Stimulated activated CD4-positive, alpha-beta T cell treated with anti-CD3 and anti-CD28 coated beads, TNF-alpha, amount 100 ng/mL, for 4 hours (primary cell): ENCODE data around the gene TRAF3.
A peak's percentile ranks its signal among the peaks of the same experiment; 100 is the strongest.

ENCODE experiments used
- DNase-seq, 3 experiments: peaks; one replicate each; pipeline ENCODE4 v3.0.0-alpha.2; 2020; ENCODE audit warnings: low read depth in 3 of 3

TRAF3 gene

DNA sequence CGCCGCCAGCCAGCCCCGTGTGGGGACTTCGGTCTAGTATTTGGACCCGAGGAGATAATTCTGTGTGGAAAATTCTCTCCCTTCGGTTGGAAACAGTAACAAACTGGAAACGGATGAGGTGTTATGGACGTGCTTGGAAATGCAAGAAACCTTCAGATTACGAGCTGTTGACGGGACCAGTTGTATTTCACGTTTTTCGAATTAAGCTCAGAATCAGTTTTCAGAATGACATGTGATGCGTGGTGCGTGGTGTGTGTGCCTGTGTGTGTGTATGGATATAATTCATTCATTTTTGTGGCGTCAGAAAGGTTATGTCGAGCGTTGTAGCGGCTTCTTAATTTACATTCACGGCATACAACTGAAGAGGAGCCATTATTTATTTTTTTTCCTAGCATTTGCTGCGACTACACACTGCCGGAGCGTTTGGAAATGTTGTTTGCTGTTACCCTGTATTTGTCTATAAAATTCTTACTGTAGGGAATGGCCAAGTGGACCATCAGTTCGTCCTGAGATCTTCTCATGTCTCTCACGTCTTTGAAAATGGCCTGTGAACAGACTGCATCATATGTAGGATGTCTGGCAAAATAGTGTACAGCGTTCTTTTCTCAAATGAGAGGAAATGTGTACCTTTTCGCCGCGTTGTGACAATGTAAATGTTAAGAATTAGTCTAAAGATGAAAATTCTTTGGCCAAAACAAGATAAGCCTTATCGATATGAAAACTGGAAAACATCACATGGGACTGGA lies 1.3 kb downstream of the TRAF3 start:
- peak in 1 of 3 experiments; percentile 24 for DNase-seq

DNA sequence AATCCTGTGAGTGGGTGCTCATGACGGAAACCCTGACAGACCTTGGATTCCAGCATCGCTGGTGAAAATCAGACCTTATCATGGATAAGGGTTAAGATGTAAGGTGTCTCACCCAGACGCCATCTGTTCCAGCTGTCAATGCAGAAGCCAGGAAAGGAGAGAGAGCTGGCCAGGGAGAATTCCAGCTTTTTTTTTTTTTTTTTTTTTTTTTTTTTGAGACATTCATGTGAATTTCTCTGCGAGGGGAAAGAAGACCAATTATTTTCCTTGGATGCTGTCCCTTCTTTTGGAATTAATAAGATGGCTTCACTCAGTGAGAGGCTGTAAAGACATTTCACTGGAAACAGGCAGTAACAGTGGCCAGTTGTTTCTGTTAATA lies 1.8 kb downstream of the TRAF3 start:
- DNase-seq, result no peak

- no peak for DNase-seq
Measured at GRCh38 chr14:102779574-102780315, 2.5 kb downstream of the TRAF3 start.

- DNase-seq, result no peak
Measured at GRCh38 chr14:102781063-102781462, 3.8 kb downstream of the TRAF3 start.

DNA sequence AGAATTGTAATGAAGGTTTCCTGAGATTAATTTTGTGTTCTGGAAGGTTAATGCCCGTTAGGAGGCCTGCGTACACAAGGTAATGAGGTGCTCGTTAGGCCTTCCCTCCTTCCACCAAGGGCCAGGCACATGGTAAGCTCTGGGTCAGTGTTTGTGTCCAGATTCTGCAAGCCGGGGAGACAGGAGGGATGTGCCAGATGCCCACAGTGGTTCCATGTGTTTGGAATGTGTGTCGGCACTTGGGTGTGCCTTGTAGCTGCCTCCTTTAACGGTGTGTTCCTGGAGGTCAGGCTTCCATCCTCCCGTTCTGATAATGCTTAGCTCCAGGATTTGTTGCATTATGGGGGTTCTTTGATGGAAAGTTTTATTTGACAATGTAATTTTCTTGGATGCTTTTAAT lies 5.7 kb downstream of the TRAF3 start:
- no peak for DNase-seq

GRCh38 chr14:102784892-102785594 lies 7.8 kb downstream of the TRAF3 start:
- DNase-seq, result no peak

- no peak for DNase-seq
Measured at GRCh38 chr14:102785595-102785963, 8.3 kb downstream of the TRAF3 start.

DNA sequence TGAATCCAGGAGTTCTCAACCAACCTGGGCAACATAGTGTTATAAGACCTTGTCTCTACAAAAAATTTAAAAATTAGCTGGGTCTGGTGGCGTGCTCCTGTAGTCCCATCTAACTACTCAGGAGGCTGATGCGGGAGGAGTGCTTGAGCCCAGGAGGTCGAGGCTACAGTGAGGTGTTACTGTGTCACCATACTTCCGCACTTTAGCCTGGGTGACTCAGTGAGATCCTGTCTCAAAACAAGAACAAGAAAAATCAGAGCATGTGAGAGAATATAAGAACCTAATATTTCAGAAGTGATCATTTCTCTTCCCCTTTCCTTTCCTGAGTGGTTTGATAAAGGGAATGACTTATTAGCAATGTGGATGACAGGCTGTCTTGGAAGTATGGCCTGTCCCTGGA lies 9.5 kb downstream of the TRAF3 start:
- DNase-seq, result no peak

GRCh38 chr14:102789349-102789748 lies 12.1 kb downstream of the TRAF3 start:
- DNase-seq, result no peak

GRCh38 chr14:102793531-102794328 lies 16.5 kb downstream of the TRAF3 start:
- no peak for DNase-seq

DNA sequence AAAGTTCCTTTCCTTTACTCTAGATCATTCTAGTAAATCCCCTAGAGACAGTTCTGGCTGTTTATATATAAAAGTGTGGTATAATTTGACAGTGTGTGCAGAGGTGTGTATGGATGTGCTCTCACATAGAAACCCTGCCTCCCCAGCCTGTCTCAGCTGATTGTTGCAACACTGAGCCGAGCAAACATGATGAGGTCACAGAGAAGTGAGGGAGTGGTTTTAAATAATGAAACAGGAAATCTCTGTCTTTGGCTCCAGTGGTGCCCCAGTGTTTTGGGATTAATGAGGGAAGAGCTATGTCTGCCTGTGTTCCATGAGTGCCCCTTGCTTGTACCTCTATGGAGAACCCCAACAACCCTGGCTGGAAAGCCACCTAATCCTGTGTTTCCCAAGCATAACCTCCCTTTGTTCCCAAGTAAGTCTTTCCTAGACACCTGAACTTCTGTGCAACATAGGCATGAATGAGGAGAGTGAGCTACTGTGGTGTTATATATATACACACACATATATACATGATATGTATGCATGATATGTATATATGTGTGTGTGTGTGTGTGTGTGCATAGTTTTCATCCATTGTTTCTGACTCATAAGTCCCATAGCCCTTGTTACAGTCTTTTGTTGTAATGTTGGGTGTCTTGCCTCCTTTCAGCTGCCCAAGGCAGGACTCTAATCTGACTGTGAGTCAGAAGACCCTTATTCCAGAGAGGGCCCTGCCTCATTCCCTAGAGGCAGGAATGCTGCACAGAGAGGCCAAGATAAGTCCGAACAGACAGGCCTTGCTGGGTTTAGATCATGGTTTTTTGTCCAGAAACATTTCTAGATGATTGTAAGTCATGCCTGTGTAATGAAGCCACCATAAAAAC lies 18.0 kb downstream of the TRAF3 start:
- peak in 1 of 3 experiments; percentile 18 for DNase-seq

- no peak for DNase-seq
Measured at GRCh38 chr14:102796661-102797190, 19.5 kb downstream of the TRAF3 start.

GRCh38 chr14:102798926-102799325 lies 21.7 kb downstream of the TRAF3 start:
- DNase-seq, result no peak

GRCh38 chr14:102799684-102800562 lies 22.7 kb downstream of the TRAF3 start:
- no peak for DNase-seq

GRCh38 chr14:102802834-102803523 lies 25.7 kb downstream of the TRAF3 start:
- DNase-seq, result no peak

- DNase-seq, result no peak
Measured at GRCh38 chr14:102804858-102805257, 27.6 kb downstream of the TRAF3 start.

DNA sequence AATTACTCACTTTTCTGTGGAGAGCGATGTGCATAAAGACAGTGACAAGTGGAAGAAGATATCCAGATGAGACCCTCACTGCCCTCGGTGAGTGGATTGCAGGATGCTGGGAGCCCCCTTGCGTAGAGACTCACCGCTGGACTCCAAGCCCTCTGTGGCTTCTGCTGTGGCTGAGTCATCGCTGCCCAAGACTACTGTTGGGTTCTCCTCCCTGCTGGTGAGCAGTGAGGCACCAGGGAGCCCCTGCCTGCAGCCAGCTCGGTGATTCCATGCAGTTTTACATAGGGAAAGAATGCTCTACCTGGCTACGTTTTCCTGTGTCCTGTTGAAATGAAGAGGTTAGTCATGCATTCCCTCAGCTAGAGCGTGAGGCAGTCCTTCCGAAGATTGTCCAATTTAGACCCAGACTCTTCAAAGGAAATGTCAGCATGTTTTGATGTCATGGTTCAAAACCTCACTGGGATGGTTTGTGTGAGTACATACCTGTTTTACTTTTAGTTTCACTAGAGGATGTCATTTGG lies 28.2 kb downstream of the TRAF3 start:
- no peak for DNase-seq

DNA sequence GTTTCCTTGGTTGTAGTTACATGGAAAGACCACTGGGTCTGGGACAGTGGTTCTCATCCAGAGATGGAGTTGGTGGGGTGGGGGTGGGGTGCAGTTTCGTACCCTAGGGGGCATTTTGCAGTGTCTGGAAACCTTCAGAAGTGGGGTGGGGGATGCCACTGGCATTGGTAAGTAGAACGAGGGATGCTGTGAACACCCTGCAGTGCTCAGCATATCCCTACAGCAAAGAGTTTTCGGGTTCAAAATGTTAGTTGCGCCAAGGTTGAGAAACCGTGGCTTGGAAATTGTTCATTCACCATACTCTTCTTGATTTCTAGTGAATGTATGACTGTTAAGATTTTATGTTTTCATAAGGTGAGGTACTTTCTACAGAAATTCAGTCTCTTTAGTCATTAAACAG lies 28.7 kb downstream of the TRAF3 start:
- no peak for DNase-seq

GRCh38 chr14:102806447-102806846 lies 29.2 kb downstream of the TRAF3 start:
- no peak for DNase-seq
